ENCODE results near the gene NEMF.

GRCh38 chr14:49786315-49786714 is 66.3 kb downstream of the NEMF start:
- no peak for TF ChIP-seq CTCF (IDR thresholded peaks at IDR 0.05; ENCODE audit: poor library complexity, severe bottlenecking)
- no peak for TF ChIP-seq EP300 (conservative IDR thresholded peaks at IDR 0.05; ENCODE audit: poor library complexity, severe bottlenecking)
- TF ChIP-seq POLR2AphosphoS5 (IDR thresholded peaks at IDR 0.05), result no peak
- no peak for TF ChIP-seq TAF1 (IDR thresholded peaks at IDR 0.05; ENCODE audit: low read depth)
- TF ChIP-seq EZH2 (IDR thresholded peaks at IDR 0.05; ENCODE audit: borderline replicate concordance, insufficient read depth, low read length, poor library complexity, severe bottlenecking), result no peak
- no peak for TF ChIP-seq SMC3 (conservative IDR thresholded peaks at IDR 0.05; ENCODE audit: poor library complexity)
